ENCODE data around the gene PDZRN4. TPM values are rescaled to one million over a fixed set of nuclear protein-coding genes. Genes with fewer than 3 reads are reported as not detected.

PDZRN4 gene
- total RNA-seq, 1 experiment from 2014 or later, result not detected

GRCh38 chr12:41442896-41443295, 254.8 kb downstream of the PDZRN4 start:
- no peak overlapping the region for H3K27ac Mint-ChIP-seq (ENCODE audit: unreplicated experiment)
- H3K36me3 Mint-ChIP-seq (ENCODE audit: insufficient read depth, unreplicated experiment), result no peaks in the 10 kb centered on the region
- Histone ChIP-seq H3K36me3 (ENCODE audit: control insufficient read depth, insufficient read depth, low read length) (no peaks in the 10 kb centered on the region), H3K9me3 (no peaks in the 10 kb centered on the region), H3K4me1 (no peaks in the 10 kb centered on the region), H3K27me3 (replicated peaks; ENCODE audit: control insufficient read depth, insufficient read depth, low read length) (no peaks in the 10 kb centered on the region), H3K4me3 (ENCODE audit: low read depth, low read length) (no peak overlapping the region)
- TF ChIP-seq CTCF (IDR thresholded peaks at IDR 0.05; ENCODE audit: insufficient read depth in 1 of 2, low read depth in 1 of 2, low read length in 1 of 2, severe bottlenecking in 1 of 2, unreplicated experiment in 1 of 2), result no peak
- no peak overlapping the region for H3K4me3 Mint-ChIP-seq (ENCODE audit: unreplicated experiment)
- no peak for DNase-seq
- POLR2A ChIA-PET, result no interaction called here
- no peaks in the 10 kb centered on the region for H3K9me3 Mint-ChIP-seq (ENCODE audit: unreplicated experiment)
- intact Hi-C loops (cut with micrococcal nuclease; ENCODE audit: unreplicated experiment), result no loop called here
- H3K27me3 Mint-ChIP-seq (ENCODE audit: insufficient read depth, unreplicated experiment), result no peaks in the 10 kb centered on the region
- no peaks in the 10 kb centered on the region for H3K4me1 Mint-ChIP-seq (ENCODE audit: low read depth, unreplicated experiment)
- BruUV-seq (replicated peaks), result no TSS peak
- CTCF ChIA-PET, result no interaction called here

GRCh38 chr12:41443690-41444089, 255.6 kb downstream of the PDZRN4 start:
- Histone ChIP-seq H3K27me3 (replicated peaks; ENCODE audit: control insufficient read depth, insufficient read depth, low read length) (no peaks in the 10 kb centered on the region), H3K9me3 (no peaks in the 10 kb centered on the region), H3K4me1 (no peaks in the 10 kb centered on the region), H3K4me3 (ENCODE audit: low read depth, low read length) (no peak overlapping the region), H3K36me3 (ENCODE audit: control insufficient read depth, insufficient read depth, low read length) (no peaks in the 10 kb centered on the region)
- POLR2A ChIA-PET, result no interaction called here
- no peaks in the 10 kb centered on the region for H3K4me1 Mint-ChIP-seq (ENCODE audit: low read depth, unreplicated experiment)
- intact Hi-C loops (cut with micrococcal nuclease; ENCODE audit: unreplicated experiment), result no loop called here
- CTCF ChIA-PET, result no interaction called here
- no peak overlapping the region for H3K4me3 Mint-ChIP-seq (ENCODE audit: unreplicated experiment)
- no peaks in the 10 kb centered on the region for H3K36me3 Mint-ChIP-seq (ENCODE audit: insufficient read depth, unreplicated experiment)
- no peak overlapping the region for H3K27ac Mint-ChIP-seq (ENCODE audit: unreplicated experiment)
- no peaks in the 10 kb centered on the region for H3K9me3 Mint-ChIP-seq (ENCODE audit: unreplicated experiment)
- no TSS peak for BruUV-seq (replicated peaks)
- DNase-seq, result no peak
- TF ChIP-seq CTCF (IDR thresholded peaks at IDR 0.05; ENCODE audit: insufficient read depth in 1 of 2, low read depth in 1 of 2, low read length in 1 of 2, severe bottlenecking in 1 of 2, unreplicated experiment in 1 of 2), result no peak
- peaks cover 2% of the 10 kb centered on the region for H3K27me3 Mint-ChIP-seq (ENCODE audit: insufficient read depth, unreplicated experiment)

GRCh38 chr12:41452838-41453407, 264.8 kb downstream of the PDZRN4 start:
- H3K4me3 Mint-ChIP-seq (ENCODE audit: unreplicated experiment), result no peak overlapping the region
- POLR2A ChIA-PET, result no interaction called here
- intact Hi-C loops (cut with micrococcal nuclease; ENCODE audit: unreplicated experiment), result no loop called here
- H3K4me1 Mint-ChIP-seq (ENCODE audit: low read depth, unreplicated experiment), result no peaks in the 10 kb centered on the region
- H3K36me3 ChIP-seq (ENCODE audit: control insufficient read depth, insufficient read depth, low read length), result no peaks in the 10 kb centered on the region
- no peaks in the 10 kb centered on the region for H3K4me1 ChIP-seq
- no peak for TF ChIP-seq CTCF (IDR thresholded peaks at IDR 0.05; ENCODE audit: insufficient read depth in 1 of 2, low read depth in 1 of 2, low read length in 1 of 2, severe bottlenecking in 1 of 2, unreplicated experiment in 1 of 2)
- BruUV-seq (replicated peaks), result no TSS peak
- H3K9me3 ChIP-seq, result no peaks in the 10 kb centered on the region
- no peaks in the 10 kb centered on the region for H3K36me3 Mint-ChIP-seq (ENCODE audit: insufficient read depth, unreplicated experiment)
- DNase-seq, result no peak
- no peaks in the 10 kb centered on the region for H3K27me3 ChIP-seq (replicated peaks; ENCODE audit: control insufficient read depth, insufficient read depth, low read length)
- no peaks in the 10 kb centered on the region for H3K9me3 Mint-ChIP-seq (ENCODE audit: unreplicated experiment)
- H3K27me3 Mint-ChIP-seq (ENCODE audit: insufficient read depth, unreplicated experiment), result peaks cover 2% of the 10 kb centered on the region
- CTCF ChIA-PET, result no interaction called here
- no peak overlapping the region for H3K27ac Mint-ChIP-seq (ENCODE audit: unreplicated experiment)
- H3K4me3 ChIP-seq (ENCODE audit: low read depth, low read length), result no peak overlapping the region

All from Caco-2 (cell line).